ENCODE results near the gene ACOX2. TPM values are rescaled to one million over a fixed set of nuclear protein-coding genes. Genes with fewer than 3 reads are reported as not detected.
A peak's percentile ranks its signal among the peaks of the same experiment; 100 is the strongest.

Gene ACOX2
- total and polyA plus RNA-seq, 2 donors (not counting 3 experiments of a cell fraction or from before 2014, with no cell fraction given), result 1.5 to 10.5 TPM

DNA sequence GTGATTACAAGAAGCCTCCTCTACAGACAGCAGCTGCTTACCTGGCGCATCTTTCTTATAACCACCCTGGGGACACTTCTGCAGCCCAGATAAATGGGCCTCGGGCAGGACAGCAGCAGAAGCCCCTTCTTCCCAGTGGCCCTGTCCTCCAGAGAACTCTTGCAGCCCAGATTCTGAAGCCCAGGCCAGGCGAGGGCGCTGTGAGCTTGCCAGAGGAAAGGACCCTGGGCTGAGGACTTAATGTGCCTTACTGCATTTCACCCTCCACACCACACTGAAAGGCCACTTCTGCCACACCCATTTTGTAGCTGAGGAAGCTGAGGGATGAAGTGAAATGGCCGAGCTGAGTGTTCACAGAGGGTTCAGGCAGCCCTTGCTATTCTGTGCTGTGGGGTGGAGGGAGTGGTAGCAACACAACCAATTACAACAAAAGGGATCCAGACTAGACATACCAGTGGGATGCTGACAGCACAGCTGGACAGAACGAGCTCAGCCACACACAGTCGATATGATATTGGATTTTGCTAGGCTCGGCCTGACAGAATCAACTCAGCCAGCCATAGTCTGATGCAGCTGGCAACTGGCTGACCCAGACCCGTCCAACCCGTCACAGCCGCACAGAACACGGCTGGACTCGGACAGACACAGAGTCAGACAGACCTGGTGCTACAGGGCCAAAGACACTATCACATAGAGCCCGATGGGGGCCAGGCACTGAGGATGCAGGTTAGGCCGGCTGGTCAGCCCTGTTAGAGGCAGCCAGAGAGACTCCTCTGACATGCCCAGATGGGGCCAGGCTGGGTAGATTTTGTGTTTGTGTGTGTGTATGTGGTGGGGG is 7.3 kb downstream of the ACOX2 start:
- H3K79me2 ChIP-seq (ENCODE audit: control insufficient read depth, insufficient read depth, low read length), result no peaks in the 10 kb centered on the region
- H3K9me1 ChIP-seq (replicated peaks; ENCODE audit: control insufficient read depth, extremely low read depth, insufficient read depth, low read length), result no peaks in the 10 kb centered on the region
- BruUV-seq (replicated peaks), result no TSS peak
- DNase-seq (ENCODE audit: low read depth, low spot score) (peak; percentile 31), FAIRE-seq (peak; percentile 70)
- H3K27me3 ChIP-seq (ENCODE audit: control insufficient read depth in 2 of 2, insufficient read depth in 2 of 2, low read length in 2 of 2), result no peaks in the 10 kb centered on the region
- dilution Hi-C loops (cut with MboI; ENCODE audit: extremely low pct_ligation_motif_present, low sequenced_read_pairs) (no loop called here), intact Hi-C loops (cut with micrococcal nuclease) (loop anchor here (5.0 kb wide), 1 partner anchor 197 kb away; the partner anchor contains the start of gene PXK)
- no peak overlapping the region for H3K9ac ChIP-seq (replicated peaks; ENCODE audit: extremely low read depth, insufficient read depth, low read length)
- H3K4me3 ChIP-seq (replicated peaks in 1 of 3; ENCODE audit: insufficient read depth in 1 of 3, low read depth in 1 of 3, low read length in 3 of 3), result no peak overlapping the region
- no peak overlapping the region for H2AFZ ChIP-seq (ENCODE audit: low read depth, low read length)
- CTCF ChIA-PET, result interaction anchor here (0.8 to 2.8 kb wide), 6 partner anchors 38 to 223 kb away, joined by 3 to 16 read pairs (median 6); partner anchors contain the start of genes HTD2, KCTD6 and RPP14
- no peak overlapping the region for H3K4me2 ChIP-seq (ENCODE audit: insufficient read depth, low read length)
- POLR2A ChIA-PET, result interaction anchor here (0.6 kb wide), 1 partner anchor 97 kb away, joined by 3 read pairs; no protein-coding TSS in a partner anchor
- no peaks in the 10 kb centered on the region for H3K36me3 ChIP-seq (ENCODE audit: control insufficient read depth in 2 of 2, extremely low read depth in 1 of 2, insufficient read depth in 2 of 2, low read length in 2 of 2)
- H3K27ac ChIP-seq (ENCODE audit: insufficient read depth, low read depth, low read length), result no peak overlapping the region
- TF ChIP-seq, protein P1, sequence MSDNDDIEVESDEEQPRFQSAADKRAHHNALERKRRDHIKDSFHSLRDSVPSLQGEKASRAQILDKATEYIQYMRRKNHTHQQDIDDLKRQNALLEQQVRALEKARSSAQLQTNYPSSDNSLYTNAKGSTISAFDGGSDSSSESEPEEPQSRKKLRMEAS (IDR thresholded peaks at IDR 0.05; ENCODE audit: insufficient read depth, insufficient read length), result no peak
- TF ChIP-seq, protein P2, sequence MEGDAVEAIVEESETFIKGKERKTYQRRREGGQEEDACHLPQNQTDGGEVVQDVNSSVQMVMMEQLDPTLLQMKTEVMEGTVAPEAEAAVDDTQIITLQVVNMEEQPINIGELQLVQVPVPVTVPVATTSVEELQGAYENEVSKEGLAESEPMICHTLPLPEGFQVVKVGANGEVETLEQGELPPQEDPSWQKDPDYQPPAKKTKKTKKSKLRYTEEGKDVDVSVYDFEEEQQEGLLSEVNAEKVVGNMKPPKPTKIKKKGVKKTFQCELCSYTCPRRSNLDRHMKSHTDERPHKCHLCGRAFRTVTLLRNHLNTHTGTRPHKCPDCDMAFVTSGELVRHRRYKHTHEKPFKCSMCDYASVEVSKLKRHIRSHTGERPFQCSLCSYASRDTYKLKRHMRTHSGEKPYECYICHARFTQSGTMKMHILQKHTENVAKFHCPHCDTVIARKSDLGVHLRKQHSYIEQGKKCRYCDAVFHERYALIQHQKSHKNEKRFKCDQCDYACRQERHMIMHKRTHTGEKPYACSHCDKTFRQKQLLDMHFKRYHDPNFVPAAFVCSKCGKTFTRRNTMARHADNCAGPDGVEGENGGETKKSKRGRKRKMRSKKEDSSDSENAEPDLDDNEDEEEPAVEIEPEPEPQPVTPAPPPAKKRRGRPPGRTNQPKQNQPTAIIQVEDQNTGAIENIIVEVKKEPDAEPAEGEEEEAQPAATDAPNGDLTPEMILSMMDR (IDR thresholded peaks at IDR 0.05; ENCODE audit: extremely low read depth in 1 of 2, insufficient read depth in 1 of 2, low read depth in 1 of 2, low read length in 2 of 2), result peak; percentile 24 to 43
- H3K4me1 ChIP-seq (ENCODE audit: control insufficient read depth, extremely low read depth, insufficient read depth, low read length), result peaks cover 18% of the 10 kb centered on the region
- H4K20me1 ChIP-seq (replicated peaks; ENCODE audit: control insufficient read depth, extremely low read depth, insufficient read depth, low read length), result no peaks in the 10 kb centered on the region
- H3K9me3 ChIP-seq (replicated peaks; ENCODE audit: control insufficient read depth, insufficient read depth, low read length), result no peaks in the 10 kb centered on the region
